K562 (cell line): ENCODE results near the gene CARD9. TPM values are rescaled to one million over a fixed set of nuclear protein-coding genes. Genes with fewer than 3 reads are reported as not detected.

Experiments
- E2F6 ChIP-seq, 2 experiments: IDR thresholded peaks; 2 replicates each; pipeline ENCODE4 v1.6.1; 2011; ENCODE audit warnings: borderline replicate concordance in 1 of 2, control low read depth in 1 of 2, low read depth in 1 of 2, low read length in 1 of 2, mild to moderate bottlenecking in 1 of 2, mixed read lengths in 1 of 2, moderate library complexity in 1 of 2; ENCODE audit not compliant: insufficient read depth in 1 of 2, insufficient read length in 1 of 2, poor library complexity in 1 of 2, severe bottlenecking in 1 of 2; ENCODE audit errors: extremely low read depth in 1 of 2
- ELF2 ChIP-seq: fragments of 250-450 bp; sonication (Bioruptor Pico); IDR thresholded peaks from 2 replicates; pipeline ENCODE4 v1.5.0; 2021; ENCODE audit warnings: mild to moderate bottlenecking
- MLX ChIP-seq, 2 experiments: fragments of 450-650 bp in 1 of 2; sonication (generic) in 1 of 2; formaldehyde crosslinking; conservative IDR thresholded peaks; 2 replicates each; pipeline versions ENCODE4 v1.4.0 to v1.8.1; 2020 to 2022; ENCODE audit warnings: mild to moderate bottlenecking in 1 of 2, missing genetic modification reagents in 1 of 2
- SNRNP70 ChIP-seq: fragments of 200-400 bp; formaldehyde crosslinking; optimal IDR thresholded peaks from 2 replicates; pipeline ENCODE3; 2017; ENCODE audit warnings: low read depth, low read length
- TEAD1 ChIP-seq, 2 experiments: fragments of 450-650 bp in 1 of 2; sonication (generic) in 1 of 2; formaldehyde crosslinking; IDR thresholded peaks; 2 replicates each; pipeline versions ENCODE4 v1.4.0 to v1.8.0; 2020 to 2022; ENCODE audit warnings: mild to moderate bottlenecking in 2 of 2, missing genetic modification reagents in 1 of 2
- ZNF184 ChIP-seq: sonication (generic); formaldehyde crosslinking; IDR thresholded peaks from 2 replicates; pipeline ENCODE4 v1.5.0; 2020; ENCODE audit warnings: missing genetic modification reagents
- polyA plus RNA-seq, 8 experiments: library from polyadenylated mRNA; depleted of rRNA in 4 of 8; stranded (reverse) in 5 of 8; unstranded in 3 of 8; fragments of >200 nt; fragmentation: Nextera tagmentation in 2 of 8; fragmentation: Illumina TruSeq in 1 of 8; extraction: Ambion mirVana in 2 of 8; extraction: Trizol in 1 of 8; gene quantifications; 2 replicates each; pipeline versions ENCODE4 v1.2.1 to v1.2.3, GENCODE V29; 2011 to 2014; ENCODE audit warnings: inconsistent platforms in 1 of 8, missing spikeins in 1 of 8
- total RNA-seq, 7 experiments: library from RNA; depleted of rRNA in 6 of 7; stranded (reverse); fragments of >200 nt in 6 of 7; fragmentation: Illumina TruSeq in 2 of 7; extraction: Trizol in 2 of 7; gene quantifications; 2 replicates each; pipeline versions ENCODE4 v1.2.1 to v1.2.3, GENCODE V29; 2011 to 2021; ENCODE audit warnings: low replicate concordance in 1 of 7
- TF ChIP-seq, protein P1 (sequence below): conservative IDR thresholded peaks from 2 replicates; pipeline ENCODE4 v1.6.1; 2011; ENCODE audit warnings: low read depth, mild to moderate bottlenecking, low read length; ENCODE audit not compliant: control insufficient read depth

The CARD9 gene
- total and polyA plus RNA-seq, 9 of the 15 experiments (the other 6 are each of a cell fraction or from before 2014, with no cell fraction given) = 1.7 to 53.0 (median 9.7) TPM

GRCh38 chr9:136327304-136327974 lies 46.0 kb downstream of the CARD9 start, which contains the start of gene GPSM1 (continued):
- TF ChIP-seq, protein P1, sequence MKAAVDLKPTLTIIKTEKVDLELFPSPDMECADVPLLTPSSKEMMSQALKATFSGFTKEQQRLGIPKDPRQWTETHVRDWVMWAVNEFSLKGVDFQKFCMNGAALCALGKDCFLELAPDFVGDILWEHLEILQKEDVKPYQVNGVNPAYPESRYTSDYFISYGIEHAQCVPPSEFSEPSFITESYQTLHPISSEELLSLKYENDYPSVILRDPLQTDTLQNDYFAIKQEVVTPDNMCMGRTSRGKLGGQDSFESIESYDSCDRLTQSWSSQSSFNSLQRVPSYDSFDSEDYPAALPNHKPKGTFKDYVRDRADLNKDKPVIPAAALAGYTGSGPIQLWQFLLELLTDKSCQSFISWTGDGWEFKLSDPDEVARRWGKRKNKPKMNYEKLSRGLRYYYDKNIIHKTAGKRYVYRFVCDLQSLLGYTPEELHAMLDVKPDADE = peak; percentile 45; the same call in 1 of the 2 replicates
- TF ChIP-seq ELF2 (CRISPR knock-in tag) = no peak
- no peak for TF ChIP-seq MLX (CRISPR knock-in tag; conservative IDR thresholded peaks at IDR 0.05)
- no peak for TF ChIP-seq ZNF184 (CRISPR knock-in tag)
- TF ChIP-seq SNRNP70 = no peak
- TF ChIP-seq E2F6 (IDR thresholded peaks at IDR 0.05; ENCODE audit: borderline replicate concordance in 1 of 2, extremely low read depth in 1 of 2, insufficient read depth in 1 of 2, insufficient read length in 1 of 2, low read depth in 1 of 2, low read length in 1 of 2, poor library complexity in 1 of 2, severe bottlenecking in 1 of 2) = peak in 1 of 2 experiments; percentile 79
- TF ChIP-seq TEAD1 (CRISPR knock-in tag; IDR thresholded peaks at IDR 0.05) = peak in 1 of 2 experiments; percentile 17; a peak in 1 of 4 replicates
